ENCODE measurements around the gene PI16.
"Not testable (repeated sequence)": the region's sequence is repeated elsewhere in the genome, so short reads cannot be mapped to it uniquely, and the experiment has no call there.

Gene PI16

GRCh38 chr6:36985808-36986703, 31.5 kb downstream of the PI16 start, which contains the start of gene MTCH1:
MTCH1 (minus strand) TSS chr6:36986196; CDS start chr6:36986173, 23 bp downstream.
- no peak for TF ChIP-seq CTCF (conservative IDR thresholded peaks at IDR 0.05; ENCODE audit: low read depth, low read length)
- H3K4me3 ChIP-seq (ENCODE audit: low read depth, low read length), result peak within 1 kb of the TSS; percentile 100
- peak; percentile 93 for DNase-seq (ENCODE audit: low read depth)

- peak overlapping the region; percentile 100 for H3K4me3 ChIP-seq (ENCODE audit: low read depth, low read length)
- TF ChIP-seq CTCF (conservative IDR thresholded peaks at IDR 0.05; ENCODE audit: low read depth, low read length), result no peak
- DNase-seq (ENCODE audit: low read depth), result peak; percentile 29
Measured at GRCh38 chr6:36986704-36987047, 32.1 kb downstream of the PI16 start.

GRCh38 chr6:36989264-36989663, 34.7 kb downstream of the PI16 start:
- H3K4me3 ChIP-seq (ENCODE audit: low read depth, low read length), result no peak overlapping the region
- DNase-seq (ENCODE audit: low read depth), result no peak
- no peak for TF ChIP-seq CTCF (conservative IDR thresholded peaks at IDR 0.05; ENCODE audit: low read depth, low read length)

GRCh38 chr6:36990401-36990800, 35.9 kb downstream of the PI16 start:
- H3K4me3 ChIP-seq (ENCODE audit: low read depth, low read length); DNase-seq (ENCODE audit: low read depth): not testable (repeated sequence)

- no peak for TF ChIP-seq CTCF (conservative IDR thresholded peaks at IDR 0.05; ENCODE audit: low read depth, low read length)
- no peak for DNase-seq (ENCODE audit: low read depth)
- no peak overlapping the region for H3K4me3 ChIP-seq (ENCODE audit: low read depth, low read length)
Measured at GRCh38 chr6:36997811-36998722, 43.5 kb downstream of the PI16 start.

- TF ChIP-seq CTCF (conservative IDR thresholded peaks at IDR 0.05; ENCODE audit: low read depth, low read length), result no peak
- no peak for DNase-seq (ENCODE audit: low read depth)
- no peak overlapping the region for H3K4me3 ChIP-seq (ENCODE audit: low read depth, low read length)
Measured at GRCh38 chr6:36998723-36999038, 44.1 kb downstream of the PI16 start.

- no peak overlapping the region for H3K4me3 ChIP-seq (ENCODE audit: low read depth, low read length)
- no peak for TF ChIP-seq CTCF (conservative IDR thresholded peaks at IDR 0.05; ENCODE audit: low read depth, low read length)
- DNase-seq (ENCODE audit: low read depth), result no peak
Measured at GRCh38 chr6:36999061-36999750, 44.7 kb downstream of the PI16 start.

Measured in choroid plexus epithelial cell (primary cell).